H1 (cell line): ENCODE results near the gene TCAF1.
"Not testable (repeated sequence)": the region's sequence is repeated elsewhere in the genome, so short reads cannot be mapped to it uniquely, and the experiment has no call there.

ENCODE experiments used
- POLR2A ChIP-seq, 2 experiments: IDR thresholded peaks; 1 replicate in 1 of 2; 2 replicates in 1 of 2; pipeline ENCODE4 v1.6.1; 2011; ENCODE audit warnings: low read depth in 2 of 2, low read length in 2 of 2, mild to moderate bottlenecking in 2 of 2; ENCODE audit errors: control extremely low read depth in 1 of 2
- TF ChIP-seq, protein P1 (sequence below), 3 experiments: IDR thresholded peaks; 1 replicate in 2 of 3; 2 replicates in 1 of 3; pipeline versions ENCODE4 v1.5.1 to v1.6.1; 2011; ENCODE audit warnings: low read length in 3 of 3, mild to moderate bottlenecking in 3 of 3, inconsistent platforms in 2 of 3, low read depth in 1 of 3, moderate library complexity in 1 of 3; ENCODE audit not compliant: insufficient read depth in 1 of 3; ENCODE audit errors: control extremely low read depth in 1 of 3
- TF ChIP-seq, protein P2 (sequence below): IDR thresholded peaks from 2 replicates; pipeline ENCODE4 v1.6.1; 2012; ENCODE audit warnings: inconsistent platforms

- TF ChIP-seq, protein P1, sequence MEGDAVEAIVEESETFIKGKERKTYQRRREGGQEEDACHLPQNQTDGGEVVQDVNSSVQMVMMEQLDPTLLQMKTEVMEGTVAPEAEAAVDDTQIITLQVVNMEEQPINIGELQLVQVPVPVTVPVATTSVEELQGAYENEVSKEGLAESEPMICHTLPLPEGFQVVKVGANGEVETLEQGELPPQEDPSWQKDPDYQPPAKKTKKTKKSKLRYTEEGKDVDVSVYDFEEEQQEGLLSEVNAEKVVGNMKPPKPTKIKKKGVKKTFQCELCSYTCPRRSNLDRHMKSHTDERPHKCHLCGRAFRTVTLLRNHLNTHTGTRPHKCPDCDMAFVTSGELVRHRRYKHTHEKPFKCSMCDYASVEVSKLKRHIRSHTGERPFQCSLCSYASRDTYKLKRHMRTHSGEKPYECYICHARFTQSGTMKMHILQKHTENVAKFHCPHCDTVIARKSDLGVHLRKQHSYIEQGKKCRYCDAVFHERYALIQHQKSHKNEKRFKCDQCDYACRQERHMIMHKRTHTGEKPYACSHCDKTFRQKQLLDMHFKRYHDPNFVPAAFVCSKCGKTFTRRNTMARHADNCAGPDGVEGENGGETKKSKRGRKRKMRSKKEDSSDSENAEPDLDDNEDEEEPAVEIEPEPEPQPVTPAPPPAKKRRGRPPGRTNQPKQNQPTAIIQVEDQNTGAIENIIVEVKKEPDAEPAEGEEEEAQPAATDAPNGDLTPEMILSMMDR (IDR thresholded peaks at IDR 0.05; ENCODE audit: control extremely low read depth in 1 of 3, insufficient read depth in 1 of 3, low read depth in 1 of 3, low read length in 3 of 3), result not testable (repeated sequence)
- TF ChIP-seq, protein P2, sequence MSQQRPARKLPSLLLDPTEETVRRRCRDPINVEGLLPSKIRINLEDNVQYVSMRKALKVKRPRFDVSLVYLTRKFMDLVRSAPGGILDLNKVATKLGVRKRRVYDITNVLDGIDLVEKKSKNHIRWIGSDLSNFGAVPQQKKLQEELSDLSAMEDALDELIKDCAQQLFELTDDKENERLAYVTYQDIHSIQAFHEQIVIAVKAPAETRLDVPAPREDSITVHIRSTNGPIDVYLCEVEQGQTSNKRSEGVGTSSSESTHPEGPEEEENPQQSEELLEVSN, result not testable (repeated sequence)
- TF ChIP-seq POLR2A (IDR thresholded peaks at IDR 0.05; ENCODE audit: control extremely low read depth in 1 of 2, low read depth in 2 of 2, low read length in 2 of 2), result not testable (repeated sequence)
Observed at GRCh38 chr7:143824295-143825135, 77.5 kb downstream of the TCAF1 start.
